HG02870 (cell line): ENCODE data around the gene KRT77.
"Not testable (repeated sequence)": the region's sequence is repeated elsewhere in the genome, so short reads cannot be mapped to it uniquely, and the experiment has no call there.

Experiments used
- ATAC-seq: cut with Tn5 transposase; IDR thresholded peaks from one replicate; pipeline ENCODE4 v1.9.1; 2021; ENCODE audit warnings: mild to moderate bottlenecking, moderate library complexity; ENCODE audit not compliant: unreplicated experiment

KRT77 gene

GRCh38 chr12:52703424-52703823 lies at the start of gene KRT77:
TSS of gene KRT77 (minus strand) at chr12:52703524. CDS start at chr12:52703434, 90 bp downstream.
- no peak for ATAC-seq

DNA sequence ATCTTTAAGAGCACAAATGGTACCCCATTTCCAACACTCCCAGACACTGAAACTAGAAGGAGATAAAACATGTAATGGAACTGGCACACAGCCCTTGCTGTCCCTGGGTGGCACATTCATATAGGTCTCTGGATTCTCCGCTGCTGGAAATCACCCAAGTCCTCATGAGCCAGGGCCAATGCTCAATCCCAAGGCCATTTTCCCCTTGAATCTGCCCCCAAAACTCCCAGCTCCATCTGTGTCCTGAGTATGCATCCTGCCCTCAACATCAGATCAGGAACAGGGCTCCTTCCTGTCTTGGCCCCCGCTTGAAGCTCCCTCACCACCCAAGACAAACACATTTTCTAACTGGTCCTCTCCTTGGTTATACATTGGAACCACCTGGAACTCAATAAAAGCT lies 49.2 kb upstream of the KRT77 start:
- no peak for ATAC-seq

DNA sequence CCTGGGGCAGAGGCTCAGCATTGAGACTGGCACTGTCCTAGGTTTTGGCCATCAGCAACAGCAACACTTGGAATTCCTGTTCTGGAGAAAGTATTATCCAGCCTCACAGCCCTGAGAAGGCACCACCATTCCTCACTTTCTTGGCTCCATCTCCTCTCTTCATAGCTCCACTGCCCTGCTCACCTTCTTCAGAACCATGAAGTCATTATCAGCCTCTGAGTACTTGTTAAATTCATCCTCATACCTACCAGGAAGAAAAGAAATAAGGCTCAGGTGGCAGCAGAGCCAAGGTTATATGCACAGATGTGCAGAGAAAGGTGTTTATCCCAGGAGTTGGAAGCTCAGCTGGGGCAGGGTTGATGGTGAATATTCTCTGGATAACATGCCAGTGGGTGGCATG lies 48.5 kb upstream of the KRT77 start:
- ATAC-seq, result no peak

DNA sequence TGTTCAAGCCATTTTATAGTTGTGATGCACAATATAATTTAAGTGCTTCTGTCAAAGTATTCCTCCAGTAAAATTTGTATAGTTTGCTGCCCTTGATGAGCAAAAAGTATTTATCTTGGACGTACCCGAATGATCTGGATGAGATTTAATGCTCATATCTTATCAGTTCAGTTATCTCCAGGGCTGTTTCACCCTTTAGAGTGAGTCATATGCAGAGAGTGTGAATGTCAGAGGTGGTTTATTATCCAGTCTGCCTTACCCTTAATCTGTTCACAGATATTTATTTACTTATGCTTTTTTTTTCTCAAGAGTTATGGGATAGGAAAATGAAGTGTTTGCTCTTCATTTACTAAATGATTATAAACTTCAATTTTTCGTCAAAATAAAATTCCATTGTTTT lies 47.2 kb upstream of the KRT77 start:
- ATAC-seq, result not testable (repeated sequence)

- ATAC-seq, result no peak
Observed at GRCh38 chr12:52749827-52750226, 46.5 kb upstream of the KRT77 start.

- ATAC-seq, result no peak
Observed at GRCh38 chr12:52748578-52748977, 45.3 kb upstream of the KRT77 start.

DNA sequence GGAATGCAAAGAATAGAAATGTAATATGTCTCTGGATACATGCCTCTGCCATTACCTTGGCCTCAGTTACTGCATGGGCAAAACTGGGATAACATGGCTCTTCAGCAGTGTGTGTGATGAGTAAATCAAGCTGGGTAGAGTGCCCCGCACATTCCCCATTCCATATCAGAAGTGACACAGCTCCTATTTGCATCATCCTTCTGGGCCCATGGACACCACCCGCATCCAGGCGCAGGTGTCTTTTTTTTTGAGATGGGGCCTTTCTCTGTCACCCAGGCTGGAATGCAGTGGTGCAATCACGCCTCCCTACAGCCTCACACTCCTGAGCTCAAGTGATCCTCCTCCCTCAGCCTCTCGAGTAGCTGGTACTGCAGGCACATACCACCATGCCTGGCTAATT lies 42.2 kb upstream of the KRT77 start:
- ATAC-seq, result no peak

DNA sequence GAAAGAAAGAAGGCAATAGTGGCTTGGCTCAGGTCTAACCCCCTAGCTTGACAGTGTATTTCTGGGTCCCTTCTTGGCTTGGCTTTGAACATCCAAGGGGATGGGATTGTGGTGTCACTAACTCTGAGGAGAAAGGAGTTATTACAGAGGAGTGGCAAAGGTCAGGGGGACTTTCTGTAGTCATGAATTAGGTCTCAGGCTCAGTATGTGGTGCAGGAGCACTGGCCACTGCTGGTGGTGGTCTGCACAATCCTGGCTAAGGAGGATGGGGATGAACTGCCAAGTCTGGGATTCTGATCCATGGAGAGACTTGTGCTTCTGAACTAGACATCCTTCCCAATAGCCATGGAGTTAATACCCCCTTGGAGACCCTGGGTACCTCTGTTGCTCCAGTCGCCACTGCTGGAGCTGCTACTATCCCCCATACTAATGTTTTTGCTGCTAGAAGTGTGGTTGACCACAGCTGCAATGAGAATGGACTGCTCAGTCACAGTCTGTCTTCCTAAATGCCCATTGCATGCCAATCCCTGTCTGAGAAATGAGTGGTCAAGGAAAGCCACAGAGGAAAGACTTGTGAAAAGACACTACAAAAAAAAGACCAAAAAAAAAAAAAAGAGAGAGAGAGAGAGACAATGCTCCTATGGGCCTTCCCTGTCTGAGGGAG lies 41.3 kb upstream of the KRT77 start:
- ATAC-seq, result no peak

GRCh38 chr12:52742822-52743457 lies 39.6 kb upstream of the KRT77 start:
- ATAC-seq, result no peak

DNA sequence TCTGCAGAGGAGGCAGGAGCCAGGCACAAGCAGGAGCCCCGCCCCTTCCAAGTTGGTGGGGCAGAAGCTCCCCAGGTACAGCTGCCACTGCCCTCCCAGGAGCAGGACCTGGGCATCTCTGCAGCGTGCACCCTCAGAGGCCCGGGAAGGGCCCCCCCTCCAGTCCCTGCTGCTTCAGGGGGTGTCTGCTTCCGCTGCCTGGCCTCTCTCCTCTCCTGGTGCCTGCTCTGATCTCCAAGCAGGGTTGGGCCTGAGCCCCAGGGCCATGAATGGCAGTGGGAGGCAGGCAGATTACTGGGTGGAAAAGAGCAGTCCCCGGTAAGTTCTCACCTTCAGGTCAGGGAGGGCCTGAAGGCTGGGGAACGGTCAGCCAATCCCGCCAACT lies 38.9 kb upstream of the KRT77 start:
- ATAC-seq, result no peak

GRCh38 chr12:52741375-52742195 lies 38.3 kb upstream of the KRT77 start:
- ATAC-seq, result no peak

- no peak for ATAC-seq
Observed at GRCh38 chr12:52740584-52740983, 37.3 kb upstream of the KRT77 start.

GRCh38 chr12:52739963-52740362 lies 36.6 kb upstream of the KRT77 start:
- ATAC-seq, result no peak

- ATAC-seq, result no peak
Observed at GRCh38 chr12:52735816-52736632, 32.7 kb upstream of the KRT77 start.

GRCh38 chr12:52735106-52735505 lies 31.8 kb upstream of the KRT77 start:
- ATAC-seq, result no peak

- no peak for ATAC-seq
Observed at GRCh38 chr12:52730793-52731192, 27.5 kb upstream of the KRT77 start.

- no peak for ATAC-seq
Observed at GRCh38 chr12:52730383-52730782, 27.1 kb upstream of the KRT77 start.

- ATAC-seq, result no peak
Observed at GRCh38 chr12:52729147-52729546, 25.8 kb upstream of the KRT77 start.

- ATAC-seq, result no peak
Observed at GRCh38 chr12:52728374-52728773, 25.1 kb upstream of the KRT77 start.

DNA sequence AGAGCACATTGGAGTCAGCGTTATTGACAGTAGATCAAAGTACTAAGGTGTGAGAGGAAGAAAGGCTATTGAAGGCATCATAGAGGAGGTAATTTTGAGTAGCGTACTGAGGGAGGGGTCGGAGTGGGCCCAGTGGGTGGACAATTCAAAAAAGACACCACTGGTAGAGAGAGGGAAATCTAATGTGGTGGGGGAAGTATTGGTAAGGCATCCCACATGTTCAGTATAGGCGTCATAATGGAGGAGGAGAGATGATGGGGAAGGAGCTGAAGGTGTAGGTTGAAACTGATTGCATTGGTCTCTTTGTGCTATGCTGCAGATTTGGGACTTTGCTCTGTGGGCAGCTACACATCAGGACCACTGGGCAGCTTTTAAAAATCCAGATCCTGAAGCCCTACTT lies 23.7 kb upstream of the KRT77 start:
- ATAC-seq, result no peak

GRCh38 chr12:52726451-52726850 lies 23.1 kb upstream of the KRT77 start:
- no peak for ATAC-seq
